Osteocyte (in vitro differentiated cells): ENCODE measurements around the gene SNX12. TPM values are rescaled to one million over a fixed set of nuclear protein-coding genes. Genes with fewer than 3 reads are reported as not detected.

Experiments used
- DNase-seq: peaks from one replicate; pipeline ENCODE4 v3.0.0; 2021; ENCODE audit warnings: mixed read lengths; ENCODE audit not compliant: unreplicated experiment; ENCODE audit errors: extremely low spot score
- H3K27ac Mint-ChIP-seq: one replicate; pipeline ENCODE4 v1.8.0; 2021; ENCODE audit warnings: mild to moderate bottlenecking, mixed read lengths; ENCODE audit not compliant: unreplicated experiment
- H3K27me3 Mint-ChIP-seq: one replicate; pipeline ENCODE4 v1.8.0; 2021; ENCODE audit warnings: mixed read lengths; ENCODE audit not compliant: unreplicated experiment
- H3K36me3 Mint-ChIP-seq: one replicate; pipeline ENCODE4 v1.8.0; 2021; ENCODE audit warnings: mixed read lengths; ENCODE audit not compliant: unreplicated experiment
- H3K4me1 Mint-ChIP-seq: one replicate; pipeline ENCODE4 v1.8.0; 2021; ENCODE audit warnings: mixed read lengths; ENCODE audit not compliant: unreplicated experiment
- H3K4me3 Mint-ChIP-seq: one replicate; pipeline ENCODE4 v1.8.0; 2021; ENCODE audit warnings: mild to moderate bottlenecking, moderate library complexity, mixed read lengths; ENCODE audit not compliant: unreplicated experiment
- H3K9me3 Mint-ChIP-seq: one replicate; pipeline ENCODE4 v1.8.0; 2021; ENCODE audit warnings: mixed read lengths; ENCODE audit not compliant: unreplicated experiment
- CTCF ChIP-seq: fragments of 200-600 bp; sonication (generic); IDR thresholded peaks from 2 replicates; pipeline ENCODE4 v1.5.0; 2021; ENCODE audit warnings: antibody characterized with exemption, mild to moderate bottlenecking, moderate library complexity
- total RNA-seq: library from RNA; stranded (reverse); gene quantifications from 2 replicates; pipeline ENCODE4 v1.2.1, GENCODE V29; 2021

The SNX12 gene
- total RNA-seq, 1 donor from 2014 or later = 64.0 TPM

- Mint-ChIP-seq H3K4me3 (no peak overlapping the region), H3K36me3 (peaks cover 2% of the 10 kb centered on the region), H3K27me3 (no peaks in the 10 kb centered on the region), H3K9me3 (peaks cover 7% of the 10 kb centered on the region), H3K4me1 (no peaks in the 10 kb centered on the region), H3K27ac (no peak overlapping the region)
- TF ChIP-seq CTCF = no peak
- no peak for DNase-seq
Measured at GRCh38 chrX:71017396-71017939, 50.7 kb downstream of the SNX12 start.

Other genes with a start within 250 kb of the SNX12 start
- gene TEX11, start 159.6 kb downstream of the SNX12 start, total RNA-seq = not detected in 2 replicates
- not detected in 2 replicates for gene SLC7A3, start 137.2 kb downstream of the SNX12 start, total RNA-seq
- gene FOXO4, start 27.5 kb upstream of the SNX12 start, total RNA-seq = 17.1 and 23.3 TPM in 2 replicates
- not detected in 2 replicates for gene CXorf65, start 38.4 kb upstream of the SNX12 start, total RNA-seq
- gene IL2RG, start 43.2 kb upstream of the SNX12 start, total RNA-seq = not detected in 2 replicates
- 50.3 and 58.5 TPM in 2 replicates for gene MED12, start 50.3 kb upstream of the SNX12 start, total RNA-seq
- gene NLGN3, start 76.5 kb upstream of the SNX12 start, total RNA-seq = 0.51 and 1.1 TPM in 2 replicates
- not detected in 2 replicates for gene GJB1, start 154.9 kb upstream of the SNX12 start, total RNA-seq
- 34.2 and 39.2 TPM in 2 replicates for gene ZMYM3, start 185.8 kb upstream of the SNX12 start, total RNA-seq
- 465 and 499 TPM in 2 replicates for gene NONO, start 215.3 kb upstream of the SNX12 start, total RNA-seq
- 1.7 and 2.1 TPM in 2 replicates for gene ITGB1BP2, start 233.4 kb upstream of the SNX12 start, total RNA-seq